Subcutaneous abdominal adipose tissue (tissue), 5 donors: ENCODE results near the gene DHRSX.
"Not testable (repeated sequence)": the region's sequence is repeated elsewhere in the genome, so short reads cannot be mapped to it uniquely, and the experiment has no call there.

Experiments used
- H3K27ac ChIP-seq: one replicate; pipeline ENCODE4 v1.7.0; 2013; ENCODE audit warnings: low read depth, mild to moderate bottlenecking, inconsistent platforms, low read length, moderate library complexity
- H3K27me3 ChIP-seq, 5 donors: one replicate each; pipeline ENCODE4 v1.7.0; 2013; ENCODE audit warnings: low read length in 5 of 5, inconsistent platforms in 1 of 5; ENCODE audit not compliant: control insufficient read depth in 5 of 5, insufficient read depth in 4 of 5
- H3K36me3 ChIP-seq, 5 donors: one replicate each; pipeline ENCODE4 v1.7.0; 2013; ENCODE audit warnings: low read length in 5 of 5; ENCODE audit not compliant: control insufficient read depth in 5 of 5, insufficient read depth in 5 of 5
- H3K4me1 ChIP-seq, 5 donors: one replicate each; pipeline ENCODE4 v1.7.0; 2013; ENCODE audit warnings: low read length in 5 of 5, mild to moderate bottlenecking in 3 of 5, moderate library complexity in 1 of 5; ENCODE audit not compliant: control insufficient read depth in 5 of 5, insufficient read depth in 5 of 5
- H3K4me3 ChIP-seq, 5 donors: one replicate each; pipeline ENCODE4 v1.7.0; 2013; ENCODE audit warnings: low read length in 5 of 5, low read depth in 1 of 5
- H3K9ac ChIP-seq, 5 donors: one replicate each; pipeline ENCODE4 v1.7.0; 2013; ENCODE audit warnings: low read length in 5 of 5, mild to moderate bottlenecking in 4 of 5, moderate library complexity in 3 of 5
- H3K9me3 ChIP-seq, 5 donors: one replicate each; pipeline ENCODE4 v1.7.0; 2013; ENCODE audit warnings: low read length in 5 of 5; ENCODE audit not compliant: control insufficient read depth in 5 of 5
- donor health status: healthy.
- donor health status: healthy.
- donor health status: healthy.
- donor health status: healthy.
- donor health status: healthy.

Gene DHRSX

DNA sequence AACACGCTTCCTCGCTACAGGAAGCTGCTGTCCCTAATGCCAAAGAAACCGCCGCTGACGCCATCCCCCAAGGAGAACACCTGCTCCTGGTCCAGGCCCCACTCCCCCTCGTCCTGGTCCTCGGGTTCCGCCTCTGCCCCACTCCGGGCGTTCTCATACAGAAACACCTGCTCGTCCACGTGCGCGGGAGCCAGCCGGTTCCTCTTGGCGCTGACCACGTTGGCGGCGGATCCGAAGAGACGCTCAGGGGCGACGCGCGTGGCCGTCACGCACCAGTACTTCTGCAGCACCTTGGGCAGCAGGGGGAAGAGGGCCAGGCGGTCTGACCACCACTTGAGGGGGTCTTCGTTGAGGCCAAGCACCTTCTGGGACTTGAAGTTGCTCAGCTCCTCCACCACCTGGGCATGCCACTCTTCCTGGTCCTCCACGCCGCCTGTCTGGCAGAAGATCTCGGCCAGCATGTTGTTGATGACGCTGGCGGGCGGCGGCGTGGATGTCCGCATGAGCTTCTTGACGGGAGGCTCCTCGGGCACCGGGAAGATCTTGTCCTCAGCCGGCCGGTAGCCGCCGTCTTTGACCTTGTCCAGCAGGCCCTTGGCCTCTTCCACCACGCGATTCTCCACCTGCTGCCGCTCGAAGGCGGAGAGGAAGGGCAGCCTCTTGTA is 12.0 kb downstream of the DHRSX start:
- no peak overlapping the region for H3K27ac ChIP-seq
- H3K36me3 ChIP-seq: peaks cover 0 to 58% (median 50%) of the 10 kb centered on the region in 5 donors
- no peaks in the 10 kb centered on the region for H3K9me3 ChIP-seq
- H3K4me1 ChIP-seq: peaks cover 4 to 18% (median 12%) of the 10 kb centered on the region in 5 donors
- H3K27me3 ChIP-seq: no peaks in the 10 kb centered on the region
- no peak overlapping the region for H3K9ac ChIP-seq
- H3K4me3 ChIP-seq: no peak overlapping the region

DNA sequence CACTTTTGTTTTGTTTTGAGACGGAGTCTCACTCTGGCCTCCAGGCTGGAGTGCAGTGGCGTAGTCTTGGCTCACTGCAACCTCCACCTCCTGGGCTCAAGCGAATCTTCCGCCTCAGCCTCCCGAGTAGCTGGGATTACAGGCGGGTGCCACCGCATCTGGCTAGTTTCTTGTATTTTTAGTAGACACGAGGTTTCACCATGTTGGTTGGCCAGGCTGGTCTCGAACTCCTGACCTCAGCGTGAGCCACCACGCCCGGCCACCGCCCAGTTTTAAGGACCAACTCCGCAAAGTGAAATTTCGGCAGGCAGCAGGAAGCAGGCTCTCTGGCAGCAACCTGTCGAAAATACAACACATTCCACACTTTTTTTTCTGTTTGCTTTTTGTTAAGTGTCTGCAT is 13.4 kb downstream of the DHRSX start:
- Histone ChIP-seq H3K27ac (no peak overlapping the region), H3K4me1 (peaks cover 4 to 18% (median 12%) of the 10 kb centered on the region in 5 donors), H3K4me3 (no peak overlapping the region), H3K36me3 (peaks cover 0 to 58% (median 50%) of the 10 kb centered on the region in 5 donors), H3K9me3 (no peaks in the 10 kb centered on the region), H3K27me3 (no peaks in the 10 kb centered on the region), H3K9ac (no peak overlapping the region)

DNA sequence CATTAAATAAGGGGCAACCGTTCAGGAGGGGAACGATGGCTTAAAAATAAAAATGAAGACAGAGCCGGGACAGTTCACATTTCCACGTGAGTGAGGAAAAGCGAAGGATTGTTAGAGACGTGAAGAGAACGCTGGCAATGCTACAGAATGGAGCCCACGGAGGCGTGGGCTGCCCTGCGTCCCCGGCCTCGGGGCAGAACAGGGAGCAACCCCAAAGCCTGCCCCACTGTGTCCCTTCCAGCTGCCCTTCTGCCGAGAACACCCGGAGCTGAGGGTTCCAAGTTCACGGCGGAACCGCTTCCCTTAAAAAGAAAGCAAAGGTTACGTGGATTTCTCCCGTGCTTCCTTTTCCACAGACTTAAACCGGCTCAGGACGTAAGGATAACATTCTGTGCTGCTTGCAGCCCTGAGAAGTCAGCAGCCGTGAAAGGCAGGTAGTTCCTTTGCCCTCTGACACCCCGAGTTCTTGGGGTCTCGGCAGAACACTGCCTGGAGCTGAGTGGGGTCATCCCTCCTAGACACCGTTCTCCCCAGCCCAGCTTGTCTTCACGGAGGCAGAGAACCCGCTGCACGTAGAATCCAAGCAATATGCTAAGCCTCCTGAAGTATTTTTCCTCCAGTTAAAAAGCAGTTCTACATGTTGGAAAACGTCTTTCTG is 14.2 kb downstream of the DHRSX start:
- Histone ChIP-seq H3K9ac (no peak overlapping the region), H3K36me3 (peaks cover 0 to 52% (median 48%) of the 10 kb centered on the region in 5 donors), H3K4me3 (no peak overlapping the region), H3K27ac (no peak overlapping the region), H3K4me1 (peaks cover 4 to 18% (median 12%) of the 10 kb centered on the region in 5 donors), H3K9me3 (no peaks in the 10 kb centered on the region), H3K27me3 (no peaks in the 10 kb centered on the region)

DNA sequence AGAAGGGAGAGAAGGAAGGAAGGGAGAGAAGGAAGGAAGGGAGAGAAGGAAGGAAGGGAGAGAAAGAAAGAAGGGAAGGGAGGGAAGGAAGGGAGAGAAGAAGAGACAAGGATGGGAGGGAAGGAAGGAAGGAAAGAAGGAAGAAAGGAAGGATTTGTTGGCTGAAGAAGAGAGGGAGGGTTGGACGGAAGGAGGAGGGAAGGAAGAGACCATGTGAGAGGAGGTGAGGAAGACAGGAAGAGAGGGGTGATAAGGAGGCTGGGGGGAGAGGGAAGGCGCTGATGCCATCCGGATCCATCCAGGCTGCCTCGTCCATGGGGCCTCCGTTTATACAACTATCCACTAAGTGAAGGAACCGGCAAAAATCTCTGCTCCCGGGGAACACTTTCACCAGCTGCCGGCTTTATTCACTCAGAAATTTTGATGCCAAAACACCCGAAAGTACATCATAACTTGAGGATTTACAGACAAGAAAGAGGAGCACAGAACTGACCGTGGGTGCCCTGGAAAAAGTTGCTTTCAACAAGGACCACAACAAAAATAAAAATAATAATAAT is 14.9 kb downstream of the DHRSX start:
- Histone ChIP-seq H3K4me1 (peaks cover 4 to 18% (median 12%) of the 10 kb centered on the region in 5 donors), H3K27ac (no peak overlapping the region), H3K9ac (no peak overlapping the region), H3K27me3 (no peaks in the 10 kb centered on the region), H3K4me3 (no peak overlapping the region), H3K36me3 (peaks cover 0 to 47% (median 43%) of the 10 kb centered on the region in 5 donors), H3K9me3 (no peaks in the 10 kb centered on the region)

DNA sequence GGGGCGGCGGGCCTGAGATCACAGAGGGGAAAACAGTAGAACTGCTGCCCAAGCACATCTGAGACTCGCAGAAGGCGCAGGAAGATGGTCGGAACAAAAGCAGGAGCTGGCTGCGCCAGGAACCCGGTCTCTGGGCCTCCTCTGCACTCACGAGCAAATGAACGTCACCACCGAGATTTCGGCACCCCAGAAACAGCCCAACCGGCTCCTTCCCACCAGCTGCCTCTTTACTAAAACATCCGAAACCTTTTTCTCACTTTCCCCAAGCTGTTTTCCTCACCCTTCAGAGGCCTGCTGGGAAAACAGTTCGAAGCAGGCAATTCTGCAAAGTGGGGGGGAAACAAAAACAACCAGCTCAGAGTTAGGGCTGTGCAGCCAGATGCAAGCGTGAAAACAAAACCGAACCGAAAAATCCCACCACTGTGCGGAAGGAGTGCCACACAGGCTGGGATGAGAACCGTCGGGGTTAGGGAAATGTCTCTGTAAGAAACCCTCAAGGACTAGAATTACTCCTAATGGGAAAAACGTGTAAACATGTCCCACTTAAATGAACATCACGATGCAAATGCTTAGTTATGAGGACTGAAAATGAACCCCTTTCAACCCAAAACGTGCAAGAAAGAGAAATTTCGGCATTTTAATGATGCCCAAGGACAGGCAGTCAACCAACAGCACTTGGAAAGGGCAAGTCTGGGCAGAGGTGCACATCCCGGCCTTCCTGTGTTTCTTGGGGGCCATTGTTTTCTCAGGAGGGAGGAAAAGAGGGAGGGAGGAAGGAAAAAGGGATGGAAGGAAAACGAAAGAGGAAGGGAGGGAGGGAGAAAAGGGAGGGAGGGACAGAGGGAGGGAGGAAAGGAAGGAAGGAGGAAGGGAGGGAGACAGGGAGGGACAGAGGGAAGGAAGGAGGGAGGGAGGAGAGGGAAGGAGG is 15.8 kb downstream of the DHRSX start:
- peak overlapping the region; percentile 36 to 61 (median 55) for H3K4me3 ChIP-seq
- H3K36me3 ChIP-seq: peaks cover 0 to 38% (median 35%) of the 10 kb centered on the region in 5 donors
- H3K9me3 ChIP-seq: no peaks in the 10 kb centered on the region
- H3K9ac ChIP-seq: peak overlapping the region in 3 of 5 donors; percentile 19 to 33 (median 28)
- peak overlapping the region; percentile 23 for H3K27ac ChIP-seq
- peaks cover 4 to 18% (median 12%) of the 10 kb centered on the region in 5 donors for H3K4me1 ChIP-seq
- no peaks in the 10 kb centered on the region for H3K27me3 ChIP-seq

DNA sequence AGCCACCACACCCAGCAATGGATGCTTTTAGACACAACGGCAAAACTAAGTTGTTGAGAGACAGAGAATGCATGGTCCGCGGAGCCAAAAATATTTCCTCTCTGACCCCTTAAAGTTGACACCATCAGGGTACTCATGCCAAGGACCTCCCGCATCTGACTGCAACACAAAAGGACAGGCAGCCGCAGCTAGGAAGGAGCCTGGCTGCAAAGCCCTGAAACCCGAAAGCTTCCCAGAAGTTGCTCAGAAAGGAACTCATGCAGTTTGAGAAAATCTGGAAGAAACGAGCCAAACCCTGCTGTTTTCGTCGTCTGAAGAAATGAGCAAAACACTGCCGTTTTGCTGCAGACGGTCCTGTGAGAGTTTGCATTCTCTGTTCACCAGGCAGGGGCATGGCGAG is 16.5 kb downstream of the DHRSX start:
- H3K4me1 ChIP-seq: peaks cover 4 to 18% (median 12%) of the 10 kb centered on the region in 5 donors
- peak overlapping the region; percentile 36 to 61 (median 55) for H3K4me3 ChIP-seq
- H3K27ac ChIP-seq: peak overlapping the region; percentile 23
- no peaks in the 10 kb centered on the region for H3K9me3 ChIP-seq
- peaks cover 0 to 32% (median 30%) of the 10 kb centered on the region in 5 donors for H3K36me3 ChIP-seq
- no peaks in the 10 kb centered on the region for H3K27me3 ChIP-seq
- H3K9ac ChIP-seq: peak overlapping the region in 1 of 5 donors; percentile 19

DNA sequence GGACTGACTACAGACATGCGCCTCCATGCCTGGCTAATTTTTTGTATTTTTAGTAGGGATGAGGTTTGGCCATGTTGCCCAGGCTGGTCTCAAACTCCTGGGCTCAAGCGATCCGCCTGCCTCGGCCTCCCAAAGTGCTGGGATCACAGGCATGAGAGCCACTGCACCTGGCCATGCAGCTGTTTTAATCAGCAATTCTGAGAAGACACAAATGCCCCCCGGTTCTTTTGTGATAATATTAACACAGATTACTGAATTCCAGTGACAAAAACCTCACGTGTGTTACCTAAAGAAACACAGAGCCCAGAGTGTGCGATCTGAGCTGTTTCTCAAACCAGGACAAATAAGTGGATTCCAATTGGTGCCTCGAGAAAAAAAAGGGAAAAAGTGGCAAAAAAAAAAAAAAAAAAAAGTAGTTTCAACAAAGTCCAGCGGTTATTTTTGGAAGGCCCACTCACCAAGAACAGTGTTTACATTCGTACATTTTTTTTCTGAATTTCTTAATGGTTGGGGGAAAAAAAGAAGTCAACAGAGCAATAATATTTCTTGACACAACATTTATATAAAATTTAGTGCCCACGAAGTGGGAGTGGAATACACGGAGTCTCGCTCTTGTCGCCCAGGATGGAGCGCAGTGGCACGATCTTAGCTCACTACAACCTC is 17.2 kb downstream of the DHRSX start:
- no peak overlapping the region for H3K4me3 ChIP-seq
- peaks cover 4 to 18% (median 12%) of the 10 kb centered on the region in 5 donors for H3K4me1 ChIP-seq
- H3K9ac ChIP-seq: no peak overlapping the region
- no peaks in the 10 kb centered on the region for H3K9me3 ChIP-seq
- H3K27ac ChIP-seq: no peak overlapping the region
- no peaks in the 10 kb centered on the region for H3K27me3 ChIP-seq
- H3K36me3 ChIP-seq: peaks cover 0 to 28% (median 23%) of the 10 kb centered on the region in 5 donors

DNA sequence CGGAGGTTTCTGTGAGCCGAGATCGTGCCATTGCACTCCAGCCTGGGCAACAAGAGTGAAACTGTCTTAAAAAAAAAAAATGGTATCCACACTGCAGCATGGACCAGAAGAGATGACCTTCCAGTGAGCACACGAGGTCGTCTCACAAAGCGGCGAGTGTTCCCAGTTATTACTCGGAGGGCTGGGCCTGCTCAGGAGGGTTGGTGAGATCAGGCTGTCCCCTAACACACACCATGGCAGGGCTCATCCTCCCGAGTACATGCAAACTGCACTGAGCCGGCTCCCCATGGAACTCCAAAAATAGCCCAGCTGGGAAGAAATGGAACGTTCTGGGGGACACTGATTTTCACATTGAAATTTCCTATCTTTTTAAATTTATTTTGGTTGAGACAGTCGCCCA is 19.2 kb downstream of the DHRSX start:
- H3K9me3 ChIP-seq, H3K27me3 ChIP-seq, H3K27ac ChIP-seq, H3K4me3 ChIP-seq, H3K9ac ChIP-seq: not testable (repeated sequence)
- peaks cover 0 to 12% (median 4%) of the 10 kb centered on the region in 5 donors for H3K36me3 ChIP-seq
- H3K4me1 ChIP-seq: peaks cover 3 to 18% (median 12%) of the 10 kb centered on the region in 5 donors

DNA sequence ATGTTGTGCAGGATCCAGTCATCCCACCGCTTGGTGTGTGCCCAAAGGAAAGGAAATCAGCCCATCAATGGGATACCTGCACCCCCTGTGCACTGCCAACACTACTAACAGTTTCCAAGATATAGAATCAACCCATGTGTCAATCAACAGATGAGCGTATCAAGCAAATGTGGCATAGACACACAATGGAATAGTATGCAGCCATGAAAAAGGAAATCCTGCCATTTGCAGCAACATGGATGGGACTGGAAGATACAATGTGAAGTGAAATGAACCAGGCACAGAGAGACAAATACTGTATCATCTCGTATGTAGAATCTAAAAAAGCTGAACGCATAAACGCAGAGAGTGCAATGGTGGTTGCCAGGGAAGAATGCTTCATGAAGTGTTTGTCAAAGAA is 20.8 kb downstream of the DHRSX start:
- H3K27ac ChIP-seq, H3K36me3 ChIP-seq, H3K4me3 ChIP-seq, H3K9me3 ChIP-seq, H3K9ac ChIP-seq, H3K27me3 ChIP-seq: not testable (repeated sequence)
- H3K4me1 ChIP-seq: peaks cover 2 to 18% (median 13%) of the 10 kb centered on the region in 5 donors
